ENCODE data around the gene SLC51B. TPM values are rescaled to one million over a fixed set of nuclear protein-coding genes. Genes with fewer than 3 reads are reported as not detected.

The SLC51B gene
- total and polyA plus RNA-seq, 2 of the 4 experiments (the other 2 are of a cell fraction) = not detected

DNA sequence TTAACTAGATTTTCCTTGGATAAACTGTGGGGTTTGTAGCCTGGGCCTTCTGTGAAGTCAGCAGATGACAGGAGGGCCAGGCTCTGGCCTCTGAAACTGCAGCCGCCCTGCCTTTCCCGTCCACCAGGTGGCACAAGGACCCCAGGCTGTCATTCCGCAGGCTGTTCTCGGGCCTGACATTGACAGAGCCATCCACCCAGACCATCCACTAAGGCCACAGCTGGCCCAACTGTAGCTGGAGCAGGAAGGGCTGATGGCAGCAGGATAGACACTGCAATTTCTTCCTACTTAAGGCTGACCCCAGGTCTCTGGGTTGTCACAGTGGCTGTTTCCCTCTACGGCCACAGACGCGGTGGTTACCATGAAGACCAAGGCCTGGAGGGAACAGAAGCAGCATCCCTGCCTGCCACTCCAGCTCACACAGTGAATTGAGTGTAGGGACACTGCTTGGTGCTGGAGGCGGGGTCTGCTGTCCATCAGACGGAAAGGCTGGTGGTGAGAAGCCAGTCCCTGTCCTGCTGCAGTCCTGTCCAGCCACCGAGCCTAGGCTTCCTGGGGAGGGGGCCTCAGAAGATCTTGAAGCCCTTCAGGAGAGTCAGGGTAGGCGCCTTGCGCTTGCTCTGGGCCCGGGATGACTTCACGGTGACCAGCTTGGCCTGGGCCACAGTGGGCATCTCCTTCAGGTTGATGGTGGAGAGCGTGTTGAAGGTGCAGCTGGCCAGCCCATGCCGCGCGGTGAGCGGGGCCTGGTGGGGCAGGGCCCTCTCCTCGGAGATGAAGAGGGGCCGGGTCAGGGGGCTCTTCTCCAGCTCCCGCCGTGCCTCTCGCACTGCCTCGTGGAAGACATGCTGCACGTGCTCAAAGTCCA, 9.4 kb downstream of the SLC51B start:
- Histone ChIP-seq H3K4me2 (ENCODE audit: low read depth, low read length) (no peak overlapping the region), H3K4ac (ENCODE audit: low read depth, low read length) (peak overlapping the region; percentile 60), H4K5ac (ENCODE audit: low read depth, low read length) (no peak overlapping the region), H3K36me3 (ENCODE audit: control insufficient read depth, insufficient read depth, low read length) (no peaks in the 10 kb centered on the region), H2BK20ac (ENCODE audit: low read depth, low read length) (peak overlapping the region; percentile 20; the same call in 1 of the 2 replicates), H3K18ac (ENCODE audit: low read depth, low read length) (no peak overlapping the region), H2BK15ac (ENCODE audit: low read depth, low read length) (no peak overlapping the region), H3K9ac (ENCODE audit: low read depth, low read length) (no peak overlapping the region), H3K79me1 (ENCODE audit: low read depth in 1 of 2, low read length in 2 of 2) (no peaks in the 10 kb centered on the region; a peak in 1 of 4 replicates), H3K9me3 (ENCODE audit: control insufficient read depth, insufficient read depth, low read length) (no peaks in the 10 kb centered on the region), H3K27me3 (ENCODE audit: control insufficient read depth, insufficient read depth, low read length) (peaks cover 3% of the 10 kb centered on the region), H3K4me3 (ENCODE audit: insufficient read depth, low read depth, low read length) (no peak overlapping the region), H4K8ac (ENCODE audit: low read depth in 2 of 2, low read length in 2 of 2) (no peak overlapping the region), H3K14ac (replicated peaks; ENCODE audit: low read depth, low read length) (no peak overlapping the region; the same call in 1 of the 2 replicates), H3K27ac (ENCODE audit: insufficient read depth, low read length) (no peak overlapping the region), H2BK5ac (ENCODE audit: low read depth, low read length, poor library complexity, severe bottlenecking) (no peak overlapping the region), H3K56ac (ENCODE audit: extremely low read depth, insufficient read depth, low read length) (no peak overlapping the region), H3K23ac (ENCODE audit: low read depth, low read length) (no peak overlapping the region), H2AK9ac (replicated peaks; ENCODE audit: low read depth, low read length, poor library complexity) (peak overlapping the region; percentile 70), H4K20me1 (ENCODE audit: insufficient read depth, low read length) (no peaks in the 10 kb centered on the region), H3K4me1 (ENCODE audit: control insufficient read depth, insufficient read depth, low read length) (peaks cover 21% of the 10 kb centered on the region), H2BK120ac (ENCODE audit: low read depth, low read length) (peak overlapping the region; percentile 44; the same call in 1 of the 2 replicates), H3K9me1 (ENCODE audit: insufficient read depth, low read length) (peaks cover 23% of the 10 kb centered on the region), H4K91ac (ENCODE audit: insufficient read depth, low read depth, low read length) (no peak overlapping the region), H2AK5ac (ENCODE audit: low read depth, low read length) (peak overlapping the region; percentile 63; the same call in 1 of the 2 replicates), H2AFZ (replicated peaks; ENCODE audit: low read length, poor library complexity) (peak overlapping the region; percentile 58)
- dilution Hi-C loops (cut with HindIII; ENCODE audit: low sequenced_read_pairs, unreplicated experiment) = no loop called here
- BruUV-seq (replicated peaks) = no TSS peak
- TF ChIP-seq RCOR1 (IDR thresholded peaks at IDR 0.05; ENCODE audit: insufficient replicate concordance, low read length) (no peak), BHLHE40 (IDR thresholded peaks at IDR 0.05; ENCODE audit: low read depth, low read length) (no peak), MXI1 (IDR thresholded peaks at IDR 0.05; ENCODE audit: borderline replicate concordance, low read depth, low read length) (no peak), POLR2A (IDR thresholded peaks at IDR 0.05; ENCODE audit: low read depth, low read length) (0 out of 2 replicates have a peak, but pooled peaks have one; percentile 42), MAFK (IDR thresholded peaks at IDR 0.05; ENCODE audit: low read depth, low read length) (no peak), CEBPB (IDR thresholded peaks at IDR 0.05; ENCODE audit: low read depth, low read length) (no peak), RFX5 (IDR thresholded peaks at IDR 0.05; ENCODE audit: low read depth, low read length) (no peak), SMC3 (IDR thresholded peaks at IDR 0.05; ENCODE audit: low read depth, low read length) (peak; percentile 100), RAD21 (IDR thresholded peaks at IDR 0.05; ENCODE audit: low read length) (peak; percentile 97), NFE2L2 (IDR thresholded peaks at IDR 0.05; ENCODE audit: low read depth, low read length) (no peak)
- TF ChIP-seq, protein P1, sequence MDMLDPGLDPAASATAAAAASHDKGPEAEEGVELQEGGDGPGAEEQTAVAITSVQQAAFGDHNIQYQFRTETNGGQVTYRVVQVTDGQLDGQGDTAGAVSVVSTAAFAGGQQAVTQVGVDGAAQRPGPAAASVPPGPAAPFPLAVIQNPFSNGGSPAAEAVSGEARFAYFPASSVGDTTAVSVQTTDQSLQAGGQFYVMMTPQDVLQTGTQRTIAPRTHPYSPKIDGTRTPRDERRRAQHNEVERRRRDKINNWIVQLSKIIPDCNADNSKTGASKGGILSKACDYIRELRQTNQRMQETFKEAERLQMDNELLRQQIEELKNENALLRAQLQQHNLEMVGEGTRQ (IDR thresholded peaks at IDR 0.05; ENCODE audit: low read depth, low read length) = no peak
- TF ChIP-seq, protein P2, sequence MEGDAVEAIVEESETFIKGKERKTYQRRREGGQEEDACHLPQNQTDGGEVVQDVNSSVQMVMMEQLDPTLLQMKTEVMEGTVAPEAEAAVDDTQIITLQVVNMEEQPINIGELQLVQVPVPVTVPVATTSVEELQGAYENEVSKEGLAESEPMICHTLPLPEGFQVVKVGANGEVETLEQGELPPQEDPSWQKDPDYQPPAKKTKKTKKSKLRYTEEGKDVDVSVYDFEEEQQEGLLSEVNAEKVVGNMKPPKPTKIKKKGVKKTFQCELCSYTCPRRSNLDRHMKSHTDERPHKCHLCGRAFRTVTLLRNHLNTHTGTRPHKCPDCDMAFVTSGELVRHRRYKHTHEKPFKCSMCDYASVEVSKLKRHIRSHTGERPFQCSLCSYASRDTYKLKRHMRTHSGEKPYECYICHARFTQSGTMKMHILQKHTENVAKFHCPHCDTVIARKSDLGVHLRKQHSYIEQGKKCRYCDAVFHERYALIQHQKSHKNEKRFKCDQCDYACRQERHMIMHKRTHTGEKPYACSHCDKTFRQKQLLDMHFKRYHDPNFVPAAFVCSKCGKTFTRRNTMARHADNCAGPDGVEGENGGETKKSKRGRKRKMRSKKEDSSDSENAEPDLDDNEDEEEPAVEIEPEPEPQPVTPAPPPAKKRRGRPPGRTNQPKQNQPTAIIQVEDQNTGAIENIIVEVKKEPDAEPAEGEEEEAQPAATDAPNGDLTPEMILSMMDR (conservative IDR thresholded peaks at IDR 0.05; ENCODE audit: low read depth, low read length) = peak; percentile 97
- CTCF ChIA-PET = interaction anchor here (0.6 to 4.9 kb wide), 7 partner anchors 8 to 47 kb away, joined by 3 to 74 read pairs (median 8); no protein-coding TSS in a partner anchor
- ATAC-seq (ENCODE audit: low read depth) = peak; percentile 85
- POLR2A ChIA-PET (ENCODE audit: unreplicated experiment) = no interaction called here
- intact Hi-C loops (cut with micrococcal nuclease) = loop anchor here (1.0 to 2.0 kb wide), 3 partner anchors 29 to 128 kb away; no protein-coding TSS in a partner anchor
- in situ Hi-C loops (cut with MboI; ENCODE audit: low sequenced_read_pairs) = loop anchor here (5.0 kb wide), 1 partner anchor 33 kb away; no protein-coding TSS in a partner anchor
- WGBS, 2 experiments (ENCODE audit: extremely low coverage in 2 of 2, insufficient read length in 1 of 2) = 18% methylated on average over 2 of the region's 26 CpGs; no CpG with 5 or more reads in 1 of the 2 experiments
- peak; percentile 68 for DNase-seq

Data from IMR-90 (cell line).